Gastrocnemius medialis (tissue), 4 donors: ENCODE measurements around the gene OTULIN.

Experiments used
- CTCF ChIP-seq, 5 experiments: fragments of 450-650 bp in 3 of 5; fragments of 200-600 bp in 2 of 5; sonication (generic) in 2 of 5; IDR thresholded peaks in 4 of 5; conservative IDR thresholded peaks in 1 of 5; 1 replicate in 4 of 5; 2 replicates in 1 of 5; pipeline ENCODE4 v1.5.1; 2016 to 2019; ENCODE audit warnings: antibody characterized with exemption in 5 of 5, mild to moderate bottlenecking in 3 of 5, moderate library complexity in 3 of 5
- POLR2A ChIP-seq, 2 donors: fragments of 450-650 bp; IDR thresholded peaks; one replicate each; pipeline ENCODE4 v1.6.1; 2017; ENCODE audit warnings: antibody characterized with exemption in 2 of 2, mild to moderate bottlenecking in 2 of 2, moderate library complexity in 2 of 2

- no peak for TF ChIP-seq CTCF (IDR thresholded peaks at IDR 0.05 in 4 of 5, conservative IDR thresholded peaks at IDR 0.05 in 1 of 5)
- TF ChIP-seq POLR2A (IDR thresholded peaks at IDR 0.05): no peak
Observed at GRCh38 chr5:14733661-14734060, 69.1 kb downstream of the OTULIN start.
